Prostate gland (tissue), 2 donors: ENCODE results near the gene FAM32A. TPM values are rescaled to one million over a fixed set of nuclear protein-coding genes. Genes with fewer than 3 reads are reported as not detected.

ENCODE experiments used
- DNase-seq: peaks from one replicate; pipeline ENCODE4 v3.0.0-alpha.2; 2019; ENCODE audit warnings: low spot score
- H3K27ac ChIP-seq, 2 donors: fragments of 200-600 bp; sonication (generic); 2 replicates each; pipeline ENCODE4 v1.5.1; 2017 to 2019
- H3K27me3 ChIP-seq: fragments of 200-600 bp; sonication (generic); replicated peaks from 2 replicates; pipeline ENCODE4 v1.5.1; 2019; ENCODE audit not compliant: insufficient read depth
- H3K36me3 ChIP-seq, 2 donors: fragments of 200-600 bp; sonication (generic); 1 replicate in 1 of 2; 2 replicates in 1 of 2; pipeline versions ENCODE4 v1.5.1 to v1.8.1; 2017 to 2019
- H3K4me1 ChIP-seq: fragments of 200-600 bp; sonication (generic); replicated peaks from 2 replicates; pipeline ENCODE4 v1.5.1; 2019
- H3K4me3 ChIP-seq, 2 donors: fragments of 200-600 bp; sonication (generic); 2 replicates each; pipeline ENCODE4 v1.5.1; 2017 to 2019
- H3K9me3 ChIP-seq: fragments of 200-600 bp; sonication (generic); 2 replicates; pipeline ENCODE4 v1.5.1; 2017
- CTCF ChIP-seq, 4 experiments: fragments of 200-600 bp in 2 of 4; fragments of 450-650 bp in 2 of 4; sonication (generic) in 2 of 4; IDR thresholded peaks; 1 replicate in 3 of 4; 2 replicates in 1 of 4; pipeline ENCODE4 v1.5.1; 2016 to 2019; ENCODE audit warnings: antibody characterized with exemption in 4 of 4, mild to moderate bottlenecking in 2 of 4, moderate library complexity in 2 of 4
- POLR2A ChIP-seq: fragments of 450-650 bp; IDR thresholded peaks from one replicate; pipeline ENCODE4 v1.6.1; 2016; ENCODE audit warnings: antibody characterized with exemption, mild to moderate bottlenecking
- POLR2AphosphoS5 ChIP-seq: sonication (generic); formaldehyde crosslinking; IDR thresholded peaks from one replicate; pipeline ENCODE4 v1.6.1; 2017; ENCODE audit warnings: antibody characterized with exemption
- WGBS: methylation state at CpG from one replicate; pipeline ENCODE4 v1.1.5; 2018; 5-methylcytosine and 5-hydroxymethylcytosine counted together
- intact Hi-C: fragments of 100-400 bp; cut with DNase I; formaldehyde crosslinking; loops from one replicate; pipeline ENCODE4 v1.14.2; 2022
- total RNA-seq, 2 donors: library from RNA; depleted of rRNA; stranded (reverse); fragments of >200 nt; gene quantifications; one replicate each; pipeline ENCODE4 v1.1.0, GENCODE V29; 2016

FAM32A gene
- total RNA-seq, 2 donors from 2014 or later, result 98.1 to 103 TPM

- no peaks in the 10 kb centered on the region for H3K4me1 ChIP-seq
- no peaks in the 10 kb centered on the region for H3K9me3 ChIP-seq
- TF ChIP-seq POLR2AphosphoS5, result no peak
- no peak for TF ChIP-seq CTCF (IDR thresholded peaks at IDR 0.05)
- no peak for TF ChIP-seq POLR2A
- 84% methylated on average over 8 of the region's 8 CpGs for WGBS
- H3K4me3 ChIP-seq, result no peak overlapping the region
- no peak overlapping the region for H3K27ac ChIP-seq
- no peaks in the 10 kb centered on the region for H3K27me3 ChIP-seq
- H3K36me3 ChIP-seq, result no peaks in the 10 kb centered on the region
- DNase-seq, result no peak
- intact Hi-C loops, result no loop called here
Measured at GRCh38 chr19:16148443-16149229, 36.6 kb upstream of the FAM32A start.

- Histone ChIP-seq H3K4me1 (no peaks in the 10 kb centered on the region), H3K27me3 (no peaks in the 10 kb centered on the region), H3K4me3 (no peak overlapping the region), H3K27ac (no peak overlapping the region), H3K36me3 (no peaks in the 10 kb centered on the region), H3K9me3 (no peaks in the 10 kb centered on the region)
- no peak for TF ChIP-seq POLR2A
- TF ChIP-seq POLR2AphosphoS5, result no peak
- TF ChIP-seq CTCF (IDR thresholded peaks at IDR 0.05), result no peak
- DNase-seq, result no peak
- intact Hi-C loops, result no loop called here
- 85% methylated on average over 11 of the region's 11 CpGs for WGBS
Measured at GRCh38 chr19:16153582-16154336, 31.5 kb upstream of the FAM32A start.

GRCh38 chr19:16154557-16154956 is 30.7 kb upstream of the FAM32A start:
- intact Hi-C loops, result no loop called here
- TF ChIP-seq POLR2AphosphoS5 (no peak), POLR2A (no peak), CTCF (IDR thresholded peaks at IDR 0.05) (no peak)
- no peak for DNase-seq
- H3K27ac ChIP-seq, result no peak overlapping the region
- H3K4me3 ChIP-seq, result no peak overlapping the region
- 94% methylated on average over 8 of the region's 8 CpGs for WGBS
- no peaks in the 10 kb centered on the region for H3K4me1 ChIP-seq
- H3K27me3 ChIP-seq, result no peaks in the 10 kb centered on the region
- no peaks in the 10 kb centered on the region for H3K36me3 ChIP-seq
- no peaks in the 10 kb centered on the region for H3K9me3 ChIP-seq

GRCh38 chr19:16155128-16155527 is 30.1 kb upstream of the FAM32A start:
- TF ChIP-seq POLR2AphosphoS5, result no peak
- TF ChIP-seq CTCF (IDR thresholded peaks at IDR 0.05), result no peak
- TF ChIP-seq POLR2A, result no peak
- no peaks in the 10 kb centered on the region for H3K9me3 ChIP-seq
- H3K36me3 ChIP-seq, result no peaks in the 10 kb centered on the region
- H3K4me1 ChIP-seq, result no peaks in the 10 kb centered on the region
- 68% methylated on average over 1 of the region's 1 CpG for WGBS
- no peak overlapping the region for H3K27ac ChIP-seq
- no peak overlapping the region for H3K4me3 ChIP-seq
- intact Hi-C loops, result no loop called here
- no peaks in the 10 kb centered on the region for H3K27me3 ChIP-seq
- DNase-seq, result no peak
